Stimulated activated naive CD4-positive, alpha-beta T cell treated with Interleukin-2 at 50 U/mL for 16 hours (primary cell): ENCODE measurements around the gene GJA8.
"Not testable (repeated sequence)": the region's sequence is repeated elsewhere in the genome, so short reads cannot be mapped to it uniquely, and the experiment has no call there.

ENCODE experiments used
- DNase-seq: peaks from one replicate; lab custom pipeline; 2025; lab: John Stamatoyannopoulos, UW

The GJA8 gene

DNA sequence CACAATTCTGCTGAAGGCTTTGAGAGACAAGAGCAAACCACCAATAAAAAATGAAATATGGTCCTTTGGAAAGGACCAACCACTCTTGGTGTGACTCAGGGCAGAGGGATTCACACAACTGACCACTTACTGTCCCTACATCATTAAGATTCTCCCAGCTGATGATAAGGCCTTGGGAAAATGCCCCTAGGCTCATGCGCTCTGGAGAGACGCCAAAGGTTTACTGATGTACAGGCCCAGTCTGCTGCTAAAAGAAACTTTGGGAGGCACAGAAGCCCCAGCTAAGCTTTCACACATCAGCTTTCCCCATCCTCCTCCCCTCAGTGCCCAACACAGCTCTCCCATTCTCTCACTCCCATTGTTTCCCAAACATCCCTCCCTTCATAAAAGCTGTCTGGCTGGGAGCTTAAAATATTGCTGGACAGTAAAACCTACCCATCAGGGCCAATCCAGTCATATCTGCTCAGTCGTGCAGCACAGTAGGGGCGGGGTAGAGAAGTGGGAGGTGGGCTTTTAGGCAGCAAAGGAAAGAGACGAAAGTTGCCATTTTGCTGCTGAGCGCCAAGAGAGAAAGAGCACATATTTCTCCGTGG is at the start of gene GJA8:
Gene GJA8, plus strand, starts transcription at position 543 of the 593 bp plus-strand sequence. CDS start 5,161 bp downstream, outside the sequence.
- DNase-seq: no peak

DNA sequence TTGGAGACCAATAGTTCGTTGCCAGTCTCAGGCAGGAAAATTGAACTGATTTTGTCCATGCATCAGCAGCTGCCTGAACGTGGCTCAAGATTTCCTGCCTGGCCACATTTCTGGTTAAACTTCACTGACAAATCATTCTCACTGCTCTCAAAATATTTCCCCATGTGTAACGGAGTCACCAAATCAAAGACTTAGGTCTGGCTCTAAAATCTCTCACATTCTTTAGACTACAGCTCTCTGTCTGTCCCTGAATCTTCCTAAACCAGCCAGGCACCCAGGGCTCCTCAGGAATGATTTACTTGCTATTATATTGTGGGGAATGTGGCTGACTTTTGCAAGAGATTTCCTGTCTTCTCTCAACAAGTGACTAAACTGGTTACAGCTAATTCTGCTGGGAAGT is 49.2 kb upstream of the GJA8 start:
- no peak for DNase-seq

DNA sequence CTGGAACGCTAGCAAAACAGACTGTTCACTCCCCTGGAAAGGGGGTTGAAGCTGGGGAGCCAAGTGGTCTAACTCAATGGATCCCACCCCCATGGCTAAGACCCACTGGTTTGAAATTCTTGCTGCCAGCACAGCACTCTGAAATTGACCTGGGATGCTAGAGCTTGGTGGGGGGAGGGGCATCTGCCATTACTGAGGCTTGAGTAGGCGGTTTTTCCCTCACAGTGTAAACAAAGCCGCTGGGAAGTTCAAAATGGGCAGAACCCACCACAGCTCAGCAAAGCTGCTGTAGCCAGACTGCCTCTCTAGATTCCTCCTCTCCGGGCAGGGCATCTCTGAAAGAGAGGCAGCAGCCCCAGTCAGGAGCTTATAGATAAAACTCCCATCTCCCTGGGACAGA is 47.6 kb upstream of the GJA8 start:
- not testable (repeated sequence) for DNase-seq

DNA sequence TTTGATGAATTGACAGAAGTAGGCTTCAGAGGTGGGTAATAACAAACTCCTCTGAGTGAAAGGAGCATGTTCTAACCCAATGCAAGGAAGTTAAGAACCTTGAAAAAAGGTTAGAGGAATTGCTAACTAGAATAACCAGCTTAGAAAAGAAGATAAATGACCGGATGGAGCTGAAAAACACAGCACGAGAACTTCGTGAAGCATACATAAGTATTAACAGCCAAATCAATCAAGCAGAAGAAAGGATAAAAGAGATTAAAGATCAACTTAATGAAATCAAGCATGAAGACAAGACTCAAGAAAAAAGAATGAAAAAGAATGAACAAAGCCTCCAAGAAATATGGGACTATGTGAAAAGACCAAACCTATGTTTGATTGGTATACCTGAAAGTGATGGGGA is 46.6 kb upstream of the GJA8 start:
- DNase-seq: not testable (repeated sequence)

DNA sequence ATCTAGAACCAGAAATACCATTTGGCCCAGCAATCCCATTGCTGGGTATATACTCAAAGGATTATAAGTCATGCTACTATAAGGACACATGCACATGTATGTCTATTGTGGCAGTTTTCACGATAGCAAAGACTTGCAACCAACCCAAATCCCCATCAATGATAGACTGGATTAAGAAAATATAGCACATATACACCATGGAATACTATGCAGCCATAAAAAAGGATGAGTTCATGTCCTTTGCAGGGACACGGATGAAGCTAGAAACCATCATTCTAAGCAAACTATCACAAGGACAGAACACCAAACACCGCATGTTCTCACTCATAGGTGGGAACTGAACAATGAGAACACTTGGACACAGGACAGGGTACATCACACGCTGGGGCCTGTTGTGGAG is 35.4 kb upstream of the GJA8 start:
- DNase-seq: not testable (repeated sequence)

DNA sequence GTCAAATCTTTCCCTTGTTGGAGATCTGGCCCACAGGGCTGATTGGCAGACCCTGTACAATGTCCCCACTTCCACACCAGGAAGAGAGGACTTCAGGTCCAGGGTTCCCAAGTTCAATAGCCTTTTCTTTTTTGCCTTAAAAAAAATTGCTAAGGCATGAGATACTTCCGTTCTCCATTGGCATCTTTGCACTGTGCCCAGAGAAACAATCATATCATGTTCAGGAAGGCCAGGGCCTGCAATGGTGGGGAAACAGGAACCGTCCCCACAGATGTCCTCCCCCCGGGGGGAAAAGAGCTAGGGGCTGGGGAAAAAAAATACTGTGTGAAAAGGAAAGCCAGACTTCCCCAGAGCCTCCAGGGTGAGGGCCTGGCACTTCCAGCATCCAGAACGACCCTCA is 24.6 kb upstream of the GJA8 start:
- no peak for DNase-seq

DNA sequence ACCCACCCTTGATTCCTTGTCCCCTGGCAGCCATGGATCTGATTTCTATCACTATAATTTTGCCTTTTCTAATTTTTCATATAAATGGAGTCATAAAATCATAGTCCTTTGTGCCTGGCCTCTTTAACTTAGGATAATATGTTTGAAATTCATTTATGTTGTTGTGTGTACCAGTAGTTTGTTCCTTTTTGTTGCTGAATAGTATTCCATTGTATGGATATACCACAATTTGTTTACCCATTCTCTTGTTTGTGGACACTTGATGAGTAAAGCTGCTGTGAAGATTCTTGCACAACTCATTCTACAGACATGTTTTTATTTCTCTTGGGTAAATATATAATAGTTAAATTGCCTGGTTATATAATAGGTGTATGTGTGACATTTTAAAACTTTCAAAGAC is 22.7 kb upstream of the GJA8 start:
- DNase-seq: no peak

DNA sequence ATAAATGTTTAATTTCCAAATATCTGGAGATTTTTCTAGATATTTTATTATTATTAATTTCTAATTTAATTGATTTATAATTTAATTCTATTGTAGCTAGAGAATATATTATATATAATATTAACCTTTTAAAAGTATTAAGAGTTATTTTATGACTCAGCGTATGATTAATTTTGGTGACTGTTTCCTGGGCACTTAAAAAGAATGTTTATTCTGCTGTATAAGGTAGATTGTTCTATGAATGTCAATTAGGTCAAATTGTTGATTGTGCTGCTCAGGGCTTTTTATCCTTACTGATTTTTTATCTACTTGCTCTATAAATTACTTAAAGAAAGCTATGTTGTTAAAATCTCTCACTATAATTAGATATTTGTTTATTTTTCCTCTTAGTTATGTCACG is 20.1 kb upstream of the GJA8 start:
- DNase-seq: no peak

DNA sequence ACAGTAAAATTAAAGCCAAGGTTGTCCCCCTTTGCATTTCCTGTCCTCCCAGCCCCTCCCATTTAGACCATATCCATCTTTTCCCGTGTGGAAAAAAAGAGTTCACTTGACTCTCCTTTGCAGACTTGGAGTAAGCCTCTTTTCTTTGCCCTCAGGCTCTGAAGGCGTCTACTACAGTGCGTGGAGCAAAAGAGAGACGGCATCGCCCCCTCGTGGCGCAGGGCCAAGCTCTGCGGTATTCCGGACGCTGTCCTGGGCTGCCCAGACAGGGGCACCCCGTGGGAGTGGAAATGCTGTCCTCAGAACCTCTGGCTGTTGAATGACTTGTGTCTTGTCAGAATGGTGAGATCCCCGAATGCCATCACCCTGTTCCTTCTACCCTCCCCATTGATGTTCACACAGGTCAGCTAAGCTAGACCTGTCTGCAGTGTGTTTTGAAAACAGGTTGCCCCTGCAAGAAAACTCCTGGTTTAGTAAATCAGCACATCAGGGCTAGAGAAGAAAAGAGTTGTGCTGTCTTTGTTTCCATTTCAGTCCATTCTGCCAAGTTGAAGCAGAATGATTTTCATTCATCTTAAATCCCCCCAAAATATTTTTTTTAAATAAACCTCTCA is 12.3 kb upstream of the GJA8 start:
- peak; percentile 41 for DNase-seq

DNA sequence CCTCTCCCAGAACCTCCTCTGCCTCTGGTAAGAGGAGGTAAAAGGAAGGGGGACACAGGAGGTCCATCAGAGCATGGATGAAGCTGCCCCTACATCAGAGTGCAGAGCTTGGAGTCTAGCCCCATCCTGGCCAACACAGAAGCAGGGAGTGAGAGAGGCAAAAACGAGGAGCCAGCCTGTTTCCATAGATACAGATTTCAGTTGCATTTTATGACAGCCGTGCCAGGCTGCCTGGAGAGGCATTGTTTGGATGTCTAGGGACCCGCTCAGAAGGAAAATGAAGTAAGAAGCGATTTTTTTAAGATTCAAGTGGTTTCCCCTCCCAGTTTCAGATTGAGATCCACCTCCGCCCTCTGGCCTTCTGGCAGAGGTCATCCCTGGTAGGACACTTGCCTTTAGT is 11.5 kb upstream of the GJA8 start:
- DNase-seq: no peak

DNA sequence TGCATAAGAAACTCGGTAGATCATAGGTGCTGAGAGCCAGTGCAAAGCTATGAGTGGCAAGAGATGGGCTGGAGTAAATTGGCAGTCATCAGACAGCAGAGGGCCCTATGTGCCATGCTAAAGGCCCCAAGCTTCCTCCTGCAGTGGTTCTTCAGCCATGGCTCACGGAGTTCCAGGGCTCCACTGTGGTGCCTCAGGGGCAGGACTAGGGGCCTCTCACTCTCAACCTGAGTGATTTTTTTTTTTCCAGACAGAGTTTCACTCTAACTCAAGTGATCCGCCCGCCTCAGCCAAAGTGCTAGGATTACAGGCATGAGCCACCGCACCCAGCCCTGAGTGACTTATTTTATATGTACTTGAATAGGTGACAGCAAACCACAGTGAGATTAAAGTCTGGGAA is 10.4 kb upstream of the GJA8 start:
- DNase-seq: no peak

DNA sequence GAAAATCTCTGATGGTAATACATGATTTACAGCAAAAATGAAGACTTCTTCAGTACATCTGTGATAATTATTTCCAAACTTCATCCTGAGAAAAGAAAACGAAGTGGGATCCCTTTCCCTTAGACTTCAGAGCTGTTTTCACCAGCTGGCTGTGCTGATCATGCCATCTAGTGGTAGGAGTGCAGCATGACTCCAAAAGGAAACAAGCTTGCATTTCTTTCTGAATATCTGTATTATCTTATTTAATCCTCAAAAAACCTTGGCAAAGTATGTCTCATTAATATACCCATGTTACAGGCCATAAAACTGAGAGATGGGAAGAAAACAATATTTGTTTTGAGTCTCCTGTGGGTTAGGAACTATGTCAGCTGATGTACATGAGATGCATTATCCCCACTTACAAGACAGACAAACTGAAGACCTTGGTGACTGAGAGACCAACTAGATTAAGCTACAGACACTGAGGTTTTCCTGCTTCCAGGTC is 9.8 kb upstream of the GJA8 start:
- peak; percentile 2 for DNase-seq

DNA sequence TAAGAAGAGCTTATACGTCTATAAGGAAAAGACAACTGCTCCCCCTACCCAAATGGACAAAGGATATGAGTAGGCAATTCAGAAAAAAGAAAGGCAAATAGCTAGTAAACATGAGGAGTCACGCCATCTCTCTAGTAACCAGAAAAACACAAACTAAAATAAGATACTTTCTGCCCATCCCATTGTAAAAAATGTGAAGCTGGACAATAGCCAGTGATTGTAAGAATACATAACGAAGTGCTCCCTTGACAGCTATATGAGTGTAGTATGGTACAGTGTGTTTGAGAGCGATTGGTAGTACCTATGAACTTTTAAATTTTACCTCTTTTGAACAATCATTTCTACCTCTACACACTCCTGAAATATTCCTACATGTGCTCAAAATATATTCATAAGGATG is 7.5 kb upstream of the GJA8 start:
- no peak for DNase-seq

DNA sequence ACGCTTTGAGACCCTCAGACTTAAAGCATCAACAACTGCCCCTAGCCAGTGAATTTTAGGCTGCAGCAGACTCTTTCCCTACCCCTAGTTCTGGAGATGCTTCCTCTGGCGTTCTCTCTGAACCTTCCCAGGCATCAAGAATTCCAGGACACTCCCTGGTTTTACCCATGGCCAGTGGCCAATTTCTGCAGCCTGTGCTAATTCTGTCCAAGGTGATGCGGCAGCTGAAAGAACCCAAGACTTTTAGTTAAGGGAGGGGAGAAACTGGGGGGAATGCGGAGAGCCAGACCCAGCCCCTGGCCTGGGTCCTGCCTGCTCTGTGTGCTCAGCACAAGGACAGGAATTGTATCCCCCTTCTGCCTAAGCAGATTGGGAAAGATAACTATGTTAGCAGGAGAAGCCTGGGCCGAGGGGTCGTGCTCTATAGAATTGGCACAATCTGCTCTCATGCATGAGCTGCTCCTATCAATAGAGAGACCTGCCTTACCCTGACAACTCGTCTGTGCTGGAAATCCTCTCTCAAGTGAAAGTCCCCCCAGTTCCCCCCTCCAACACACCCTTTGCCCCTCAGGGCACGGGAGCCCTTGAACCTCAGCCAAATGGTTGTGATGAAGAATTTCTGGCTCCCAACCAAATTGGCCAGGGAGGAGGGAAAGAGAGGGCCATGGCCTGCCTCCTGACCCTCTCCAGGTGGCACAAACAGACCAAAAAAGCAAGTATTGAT is 5.4 kb upstream of the GJA8 start:
- no peak for DNase-seq

DNA sequence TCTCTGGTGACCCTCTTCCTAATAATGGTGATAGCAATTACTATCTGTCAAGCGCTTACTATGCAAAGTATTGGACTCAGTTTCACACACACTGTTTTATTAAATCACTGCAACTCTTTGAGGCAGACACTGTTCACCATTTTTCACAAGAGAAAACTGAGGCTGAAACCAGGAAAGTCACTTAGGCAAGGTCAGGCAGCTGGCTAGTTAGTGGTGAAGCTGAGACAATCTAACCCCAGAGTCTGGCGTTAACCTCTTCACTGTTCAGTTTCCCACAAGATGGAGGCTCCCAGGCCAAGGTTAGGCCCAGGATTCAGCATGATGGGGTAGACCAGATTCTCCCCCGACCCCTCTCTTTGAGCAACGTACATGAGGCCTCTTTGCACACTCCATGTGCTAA is 4.8 kb upstream of the GJA8 start:
- no peak for DNase-seq

DNA sequence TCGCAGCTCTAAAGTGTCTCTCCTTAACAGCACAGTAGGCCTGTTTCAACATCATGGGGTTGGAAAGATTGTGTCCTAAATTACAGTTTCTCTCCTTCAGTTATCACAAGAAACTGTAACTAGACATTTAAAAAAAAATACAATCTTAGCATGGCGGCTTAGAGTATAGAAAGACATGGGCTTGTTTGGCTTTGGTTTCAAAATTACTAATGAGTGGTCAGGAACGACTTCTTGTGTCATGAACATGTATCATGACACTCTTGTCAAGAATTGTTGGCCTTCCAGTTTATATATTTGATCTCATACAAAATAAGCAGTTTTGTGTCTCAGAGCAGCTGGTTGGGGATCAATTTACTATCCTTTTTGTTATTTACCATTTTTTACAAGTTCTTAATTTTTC is 2.1 kb downstream of the GJA8 start:
- no peak for DNase-seq

DNA sequence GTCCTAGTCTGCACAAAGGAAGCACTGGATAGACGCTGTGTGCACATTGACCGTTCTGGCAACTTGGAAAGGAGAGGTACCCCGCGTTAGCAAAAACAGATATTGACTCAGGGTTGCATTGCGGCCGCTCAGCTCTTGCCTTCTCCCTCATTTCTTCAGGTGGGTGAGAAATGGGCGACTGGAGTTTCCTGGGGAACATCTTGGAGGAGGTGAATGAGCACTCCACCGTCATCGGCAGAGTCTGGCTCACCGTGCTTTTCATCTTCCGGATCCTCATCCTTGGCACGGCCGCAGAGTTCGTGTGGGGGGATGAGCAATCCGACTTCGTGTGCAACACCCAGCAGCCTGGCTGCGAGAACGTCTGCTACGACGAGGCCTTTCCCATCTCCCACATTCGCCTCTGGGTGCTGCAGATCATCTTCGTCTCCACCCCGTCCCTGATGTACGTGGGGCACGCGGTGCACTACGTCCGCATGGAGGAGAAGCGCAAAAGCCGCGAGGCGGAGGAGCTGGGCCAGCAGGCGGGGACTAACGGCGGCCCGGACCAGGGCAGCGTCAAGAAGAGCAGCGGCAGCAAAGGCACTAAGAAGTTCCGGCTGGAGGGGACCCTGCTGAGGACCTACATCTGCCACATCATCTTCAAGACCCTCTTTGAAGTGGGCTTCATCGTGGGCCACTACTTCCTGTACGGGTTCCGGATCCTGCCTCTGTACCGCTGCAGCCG is 5.4 kb downstream of the GJA8 start:
- DNase-seq: no peak

DNA sequence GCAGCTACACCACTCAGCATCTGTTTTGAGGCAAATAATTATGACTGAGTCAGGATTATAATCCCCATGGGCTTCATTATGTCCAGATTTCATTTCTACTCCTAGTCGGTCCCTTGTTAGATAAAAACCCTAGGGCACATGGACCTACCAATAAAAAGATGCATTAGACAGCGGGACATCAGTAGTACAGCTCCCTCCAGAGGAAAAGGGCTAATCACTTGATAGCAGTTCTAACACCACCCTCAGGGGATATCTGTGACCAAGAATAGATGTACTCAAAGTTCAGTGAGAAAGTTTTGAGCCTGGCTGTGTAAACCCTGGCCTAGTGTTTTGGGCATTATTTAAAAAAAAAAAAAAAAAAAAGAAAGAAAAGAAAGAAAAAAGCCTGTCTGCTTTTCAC is 10.0 kb downstream of the GJA8 start:
- no peak for DNase-seq

DNA sequence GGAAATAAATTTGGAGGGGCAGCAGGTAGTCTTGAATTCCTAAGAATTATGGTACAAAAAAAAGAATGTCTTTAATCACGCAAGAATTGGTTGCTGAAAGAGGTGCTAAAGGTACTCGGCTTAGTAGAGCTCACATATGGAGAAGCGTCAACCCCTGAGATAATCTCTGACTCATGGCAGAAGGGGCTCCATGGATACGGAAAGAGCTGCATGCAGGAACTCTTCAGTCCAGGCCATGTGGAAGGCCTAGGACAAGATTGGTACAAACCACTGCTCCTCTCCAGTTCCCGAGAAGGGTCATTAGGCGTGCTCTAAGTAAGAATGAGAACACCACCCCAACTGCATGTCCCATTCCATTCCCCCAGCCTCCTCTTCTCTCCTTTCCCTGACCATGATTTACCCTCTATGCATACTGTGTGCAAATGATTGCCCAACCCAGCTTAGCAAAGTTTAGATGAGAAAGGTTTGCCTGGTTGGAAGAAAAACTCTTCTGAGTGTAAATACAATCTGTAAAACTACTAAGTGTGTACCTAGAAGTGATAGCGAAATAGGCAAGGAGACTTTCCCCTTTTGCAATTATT is 10.9 kb downstream of the GJA8 start:
- DNase-seq: no peak

DNA sequence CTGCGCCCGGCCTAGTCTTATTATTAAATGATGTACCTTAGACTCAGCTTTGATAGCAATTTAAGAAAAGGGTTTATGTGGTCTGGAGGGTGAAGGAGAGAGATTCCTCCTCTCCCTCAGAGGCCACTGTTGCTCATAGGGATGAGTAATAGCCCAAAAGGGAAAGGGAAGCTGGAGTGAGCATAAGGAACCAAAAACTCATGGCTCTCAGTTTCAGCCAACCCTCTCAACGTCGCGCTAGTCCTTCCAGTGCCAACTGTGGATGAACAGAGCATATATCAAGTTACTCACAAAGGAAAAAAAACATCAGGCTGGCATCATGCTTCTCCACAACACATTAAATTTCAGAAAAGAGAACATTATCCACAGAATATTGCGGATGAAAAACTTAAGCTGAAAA is 17.3 kb downstream of the GJA8 start:
- no peak for DNase-seq

DNA sequence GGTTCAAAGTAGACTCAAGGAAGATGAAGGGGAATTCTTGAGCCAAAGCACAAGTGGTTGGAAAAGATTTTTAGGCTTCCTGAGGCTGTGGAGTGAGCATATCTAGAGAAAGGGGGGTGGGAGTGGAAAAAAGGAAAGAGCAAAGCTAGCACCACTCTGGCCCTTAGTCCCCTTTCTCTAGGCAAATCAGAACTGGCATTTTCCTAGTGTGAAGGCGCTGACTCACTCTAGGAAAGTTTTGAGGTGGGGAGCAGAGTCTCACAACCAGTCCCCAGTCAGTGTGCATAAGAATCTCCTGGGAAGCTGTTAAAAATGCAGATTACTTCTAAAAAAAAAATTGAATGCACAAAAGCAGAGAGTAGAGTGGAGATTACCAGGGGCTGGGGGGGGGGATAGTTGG is 22.2 kb downstream of the GJA8 start:
- DNase-seq: no peak

DNA sequence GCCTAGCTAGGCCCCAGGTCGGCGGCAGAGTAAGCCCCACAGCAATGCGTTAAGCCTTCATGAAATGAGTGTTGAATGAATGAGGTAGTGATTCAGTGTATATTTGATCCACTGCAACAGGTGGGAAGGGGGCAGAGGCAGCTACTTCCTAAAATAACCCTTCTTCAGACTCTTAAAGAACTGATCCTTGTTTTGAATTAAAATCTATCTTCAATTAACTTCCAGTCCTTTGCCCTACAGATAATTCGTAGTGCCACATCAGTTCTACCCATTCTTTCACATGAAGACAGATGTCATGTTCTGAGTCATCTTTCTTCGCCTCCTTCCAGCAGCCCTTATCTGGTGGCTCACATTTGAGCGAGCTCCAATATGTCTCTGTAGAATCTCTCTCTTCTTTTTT is 24.6 kb downstream of the GJA8 start:
- DNase-seq: not testable (repeated sequence)
